IMR-90 (cell line): ENCODE measurements around the gene TCP11. TPM values are rescaled to one million over a fixed set of nuclear protein-coding genes. Genes with fewer than 3 reads are reported as not detected.

ENCODE experiments used
- ATAC-seq: fragments of 200-7000 bp; cut with Tn5 transposase; 2 replicates; pipeline ENCODE4 v1.9.1; 2020; ENCODE audit warnings: low read depth, mild to moderate bottlenecking, moderate library complexity
- BruUV-seq: library from RNA; stranded (reverse); fragments of 400-500 nt; replicated peaks from 2 replicates; lab custom pipeline; 2021; lab: Mats Ljungman, UMichigan
- CTCF ChIA-PET: fragments of 300-600 bp; formaldehyde crosslinking; extraction: SDS; loops from one replicate; lab custom pipeline; 2021; ENCODE audit warnings: antibody characterized with exemption; lab: Yijun Ruan, JAX
- POLR2A ChIA-PET: fragments of 300-600 bp; sonication (Branson Sonifier 250); formaldehyde crosslinking; loops from one replicate; lab custom pipeline; 2022; ENCODE audit warnings: antibody characterized with exemption; ENCODE audit not compliant: unreplicated experiment; lab: Charles Lee
- DNase-seq: peaks from one replicate; pipeline ENCODE4 v3.0.0; 2013
- H2AFZ ChIP-seq: replicated peaks from 2 replicates; pipeline ENCODE3; 2013; ENCODE audit warnings: low read length, mild to moderate bottlenecking; ENCODE audit not compliant: poor library complexity
- H2AK5ac ChIP-seq: 2 replicates; pipeline ENCODE4 v1.6.1; 2013; ENCODE audit warnings: low read depth, low read length, inconsistent platforms
- H2AK9ac ChIP-seq: replicated peaks from 2 replicates; pipeline ENCODE3; 2013; ENCODE audit warnings: mild to moderate bottlenecking, low read depth, low read length, moderate library complexity; ENCODE audit not compliant: poor library complexity
- H2BK120ac ChIP-seq: 2 replicates; pipeline ENCODE4 v1.6.1; 2013; ENCODE audit warnings: low read depth, low read length, inconsistent platforms
- H2BK15ac ChIP-seq: 3 replicates; pipeline ENCODE4 v1.6.1; 2013; ENCODE audit warnings: low read depth, low read length, inconsistent platforms
- H2BK20ac ChIP-seq: 2 replicates; pipeline ENCODE4 v1.6.1; 2013; ENCODE audit warnings: low read depth, mild to moderate bottlenecking, inconsistent platforms, low read length, moderate library complexity
- H2BK5ac ChIP-seq: 2 replicates; pipeline ENCODE4 v1.6.1; 2013; ENCODE audit warnings: mild to moderate bottlenecking, low read depth, low read length, inconsistent platforms; ENCODE audit not compliant: poor library complexity, severe bottlenecking
- H3K14ac ChIP-seq: replicated peaks from 2 replicates; pipeline ENCODE4 v1.6.1; 2013; ENCODE audit warnings: low read depth, low read length, inconsistent platforms
- H3K18ac ChIP-seq: 2 replicates; pipeline ENCODE4 v1.6.1; 2013; ENCODE audit warnings: low read depth, low read length, control low read depth
- H3K23ac ChIP-seq: 2 replicates; pipeline ENCODE4 v1.6.1; 2013; ENCODE audit warnings: low read depth, low read length, inconsistent platforms
- H3K27ac ChIP-seq: 2 replicates; pipeline ENCODE4 v1.5.1; 2013; ENCODE audit warnings: mild to moderate bottlenecking, control low read depth, low read length; ENCODE audit not compliant: insufficient read depth
- H3K27me3 ChIP-seq: 2 replicates; pipeline ENCODE4 v1.6.1; 2013; ENCODE audit warnings: low read length; ENCODE audit not compliant: control insufficient read depth, insufficient read depth
- H3K36me3 ChIP-seq: 2 replicates; pipeline ENCODE4 v1.6.1; 2013; ENCODE audit warnings: low read length, mixed read lengths; ENCODE audit not compliant: control insufficient read depth, insufficient read depth
- H3K4ac ChIP-seq: 2 replicates; pipeline ENCODE4 v1.6.1; 2013; ENCODE audit warnings: low read depth, low read length, inconsistent platforms
- H3K4me1 ChIP-seq: 2 replicates; pipeline ENCODE4 v1.6.1; 2013; ENCODE audit warnings: low read length, mixed read lengths; ENCODE audit not compliant: control insufficient read depth, insufficient read depth
- H3K4me2 ChIP-seq: 2 replicates; pipeline ENCODE4 v1.6.1; 2013; ENCODE audit warnings: low read depth, mild to moderate bottlenecking, control low read depth, low read length, moderate library complexity
- H3K4me3 ChIP-seq: 2 replicates; pipeline ENCODE4 v1.5.1; 2013; ENCODE audit warnings: low read depth, mild to moderate bottlenecking, control low read depth, low read length, moderate library complexity; ENCODE audit not compliant: insufficient read depth
- H3K56ac ChIP-seq: 2 replicates; pipeline ENCODE4 v1.6.1; 2013; ENCODE audit warnings: low read length, inconsistent platforms; ENCODE audit not compliant: insufficient read depth; ENCODE audit errors: extremely low read depth
- H3K79me1 ChIP-seq, 2 experiments: 2 replicates each; pipeline ENCODE4 v1.6.1; 2013; ENCODE audit warnings: low read length in 2 of 2, inconsistent platforms in 1 of 2, low read depth in 1 of 2
- H3K9ac ChIP-seq: 2 replicates; pipeline ENCODE4 v1.6.1; 2013; ENCODE audit warnings: low read depth, low read length, control low read depth
- H3K9me1 ChIP-seq: 2 replicates; pipeline ENCODE4 v1.6.1; 2013; ENCODE audit warnings: low read length, inconsistent platforms; ENCODE audit not compliant: insufficient read depth
- H3K9me3 ChIP-seq: 2 replicates; pipeline ENCODE4 v1.6.1; 2013; ENCODE audit warnings: low read length; ENCODE audit not compliant: control insufficient read depth, insufficient read depth
- H4K20me1 ChIP-seq: 2 replicates; pipeline ENCODE4 v1.6.1; 2013; ENCODE audit warnings: low read length, inconsistent platforms; ENCODE audit not compliant: insufficient read depth
- H4K5ac ChIP-seq: 2 replicates; pipeline ENCODE4 v1.6.1; 2013; ENCODE audit warnings: mild to moderate bottlenecking, low read depth, low read length, control low read depth
- H4K8ac ChIP-seq, 2 experiments: 2 replicates each; pipeline ENCODE4 v1.6.1; 2013; ENCODE audit warnings: low read depth in 2 of 2, low read length in 2 of 2, control low read depth in 1 of 2, inconsistent platforms in 1 of 2
- H4K91ac ChIP-seq: 2 replicates; pipeline ENCODE4 v1.6.1; 2013; ENCODE audit warnings: low read depth, low read length, inconsistent platforms; ENCODE audit not compliant: insufficient read depth
- BHLHE40 ChIP-seq: fragments of 150-350 bp; IDR thresholded peaks from 2 replicates; pipeline ENCODE4 v1.6.1; 2016; ENCODE audit warnings: mild to moderate bottlenecking, low read depth, low read length
- CHD1 ChIP-seq: IDR thresholded peaks from 2 replicates; pipeline ENCODE4 v1.6.1; 2012; ENCODE audit warnings: low read depth, low read length, improper control_type of control experiment
- FOS ChIP-seq: fragments of 150-350 bp; IDR thresholded peaks from 2 replicates; pipeline ENCODE4 v1.6.1; 2016; ENCODE audit warnings: low read depth, low read length
- MAFK ChIP-seq: IDR thresholded peaks from 2 replicates; pipeline ENCODE4 v1.6.1; 2012; ENCODE audit warnings: low read depth, low read length, improper control_type of control experiment
- MAZ ChIP-seq: IDR thresholded peaks from 2 replicates; pipeline ENCODE4 v1.6.1; 2012; ENCODE audit warnings: low read depth, mild to moderate bottlenecking, low read length, improper control_type of control experiment, moderate library complexity, borderline replicate concordance
- MXI1 ChIP-seq: IDR thresholded peaks from 2 replicates; pipeline ENCODE4 v1.6.1; 2012; ENCODE audit warnings: low read depth, mild to moderate bottlenecking, low read length, moderate library complexity, borderline replicate concordance
- NFE2L2 ChIP-seq: fragments of 150-350 bp; IDR thresholded peaks from 2 replicates; pipeline ENCODE4 v1.6.1; 2016; ENCODE audit warnings: low read depth, mild to moderate bottlenecking, low read length
- POLR2A ChIP-seq: IDR thresholded peaks from 2 replicates; pipeline ENCODE4 v1.6.1; 2012; ENCODE audit warnings: mild to moderate bottlenecking, low read depth, low read length
- RAD21 ChIP-seq: IDR thresholded peaks from 2 replicates; pipeline ENCODE4 v1.6.1; 2012; ENCODE audit warnings: low read length, improper control_type of control experiment
- RCOR1 ChIP-seq: IDR thresholded peaks from 2 replicates; pipeline ENCODE4 v1.6.1; 2012; ENCODE audit warnings: mild to moderate bottlenecking, low read length, improper control_type of control experiment; ENCODE audit not compliant: insufficient replicate concordance
- RFX5 ChIP-seq: IDR thresholded peaks from 2 replicates; pipeline ENCODE4 v1.8.0; 2012; ENCODE audit warnings: low read depth, mild to moderate bottlenecking, low read length, moderate library complexity
- SMC3 ChIP-seq: fragments of 150-350 bp; IDR thresholded peaks from 2 replicates; pipeline ENCODE4 v1.6.1; 2016; ENCODE audit warnings: low read depth, mild to moderate bottlenecking, antibody characterized with exemption, low read length, moderate library complexity
- WGBS, 2 experiments: methylation state at CpG; one replicate each; pipeline versions ENCODE4 v1.1.5 to v1.1.7; 2013; ENCODE audit warnings: missing lambda C conversion rate in 2 of 2; ENCODE audit not compliant: insufficient read length in 1 of 2; ENCODE audit errors: extremely low coverage in 2 of 2; 5-methylcytosine and 5-hydroxymethylcytosine counted together
- dilution Hi-C: fragments of 300-500 bp; cut with HindIII; formaldehyde crosslinking; loops from one replicate; pipeline ENCODE4 v1.14.3; 2018; ENCODE audit warnings: low sequenced_read_pairs; ENCODE audit not compliant: unreplicated experiment
- in situ Hi-C: fragments of 300-500 bp; cut with MboI; formaldehyde crosslinking; loops from 3 replicates; pipeline ENCODE4 v1.14.3; 2019; ENCODE audit warnings: low sequenced_read_pairs, inconsistent platforms, mixed read lengths
- intact Hi-C: fragments of 100-400 bp; cut with micrococcal nuclease; formaldehyde crosslinking; loops from 2 replicates; pipeline ENCODE4 v1.10.0; 2022
- polyA plus RNA-seq, 3 experiments: library from polyadenylated mRNA; depleted of rRNA; stranded (reverse); fragments of >200 nt; gene quantifications; 2 replicates each; pipeline ENCODE4 v1.2.3, GENCODE V29; 2012; ENCODE audit warnings: low replicate concordance in 1 of 3
- total RNA-seq: library from RNA; depleted of rRNA; stranded (reverse); fragments of >200 nt; gene quantifications from 2 replicates; pipeline ENCODE4 v1.2.3, GENCODE V29; 2012
- TF ChIP-seq, protein P1 (sequence below): conservative IDR thresholded peaks from 2 replicates; pipeline ENCODE4 v1.5.1; 2012; ENCODE audit warnings: mild to moderate bottlenecking, low read depth, low read length, improper control_type of control experiment
- TF ChIP-seq, protein P2 (sequence below): fragments of 150-350 bp; IDR thresholded peaks from 2 replicates; pipeline ENCODE4 v1.6.1; 2017; ENCODE audit warnings: mild to moderate bottlenecking, antibody characterized with exemption, low read length, low read depth

Gene TCP11
- total and polyA plus RNA-seq, 2 of the 4 experiments (the other 2 are of a cell fraction), result 0.34 to 0.36 TPM

DNA sequence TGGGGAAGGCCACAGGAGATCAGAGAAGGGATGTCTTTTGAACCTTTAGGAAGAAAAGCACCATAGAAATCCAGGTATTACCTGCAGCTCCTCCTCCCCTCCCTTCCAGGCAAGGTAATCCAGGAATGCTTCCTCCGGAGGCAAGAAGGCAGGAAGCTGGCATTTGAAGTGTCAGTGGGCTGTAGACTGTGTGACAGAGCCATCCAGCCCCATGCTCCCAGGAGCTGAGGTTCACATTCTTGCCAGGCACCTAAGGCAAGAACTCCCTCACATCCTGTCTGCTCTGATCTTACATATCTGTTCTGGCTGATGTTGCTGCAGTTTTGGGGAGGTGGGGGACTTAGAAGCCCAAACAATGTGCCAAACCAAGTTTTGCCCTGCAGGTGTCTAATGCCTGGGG is 44.8 kb upstream of the TCP11 start:
- Histone ChIP-seq H4K20me1 (no peaks in the 10 kb centered on the region), H3K36me3 (no peaks in the 10 kb centered on the region), H3K4me1 (peaks cover 21% of the 10 kb centered on the region), H3K27me3 (no peaks in the 10 kb centered on the region), H3K14ac (peak overlapping the region; percentile 73; the same call in 1 of the 2 replicates), H2AK9ac (no peak overlapping the region), H2BK20ac (peak overlapping the region; percentile 34; the same call in 1 of the 2 replicates), H3K79me1 (0 out of 4 replicates have a peak, but pooled peaks cover 0 to 2% of the 10 kb centered on the region in 2 experiments), H2AK5ac (peak overlapping the region; percentile 86), H2BK5ac (peak overlapping the region; percentile 60), H4K5ac (no peak overlapping the region), H3K23ac (no peak overlapping the region), H2BK15ac (peak overlapping the region; percentile 1; the same call in 2 of the 3 replicates), H4K8ac (no peak overlapping the region; a peak in 1 of 4 replicates), H3K9ac (no peak overlapping the region), H2BK120ac (peak overlapping the region; percentile 51), H3K4me2 (no peak overlapping the region), H3K27ac (no peak overlapping the region), H3K4me3 (no peak overlapping the region), H3K18ac (peak overlapping the region; percentile 14; the same call in 1 of the 2 replicates), H4K91ac (peak overlapping the region; percentile 59; the same call in 1 of the 2 replicates), H3K56ac (no peak overlapping the region), H3K4ac (peak overlapping the region; percentile 82), H3K9me1 (peaks cover 10% of the 10 kb centered on the region), H3K9me3 (no peaks in the 10 kb centered on the region), H2AFZ (peak overlapping the region; percentile 5)
- dilution Hi-C loops, result no loop called here
- WGBS, 2 experiments, result no CpG with 5 or more reads among the region's 1 CpG
- TF ChIP-seq MAZ (no peak), NFE2L2 (no peak), RCOR1 (no peak), POLR2A (no peak), RFX5 (no peak), CHD1 (no peak), MAFK (no peak), BHLHE40 (no peak), SMC3 (no peak), FOS (no peak), RAD21 (no peak), MXI1 (no peak)
- TF ChIP-seq, protein P1, sequence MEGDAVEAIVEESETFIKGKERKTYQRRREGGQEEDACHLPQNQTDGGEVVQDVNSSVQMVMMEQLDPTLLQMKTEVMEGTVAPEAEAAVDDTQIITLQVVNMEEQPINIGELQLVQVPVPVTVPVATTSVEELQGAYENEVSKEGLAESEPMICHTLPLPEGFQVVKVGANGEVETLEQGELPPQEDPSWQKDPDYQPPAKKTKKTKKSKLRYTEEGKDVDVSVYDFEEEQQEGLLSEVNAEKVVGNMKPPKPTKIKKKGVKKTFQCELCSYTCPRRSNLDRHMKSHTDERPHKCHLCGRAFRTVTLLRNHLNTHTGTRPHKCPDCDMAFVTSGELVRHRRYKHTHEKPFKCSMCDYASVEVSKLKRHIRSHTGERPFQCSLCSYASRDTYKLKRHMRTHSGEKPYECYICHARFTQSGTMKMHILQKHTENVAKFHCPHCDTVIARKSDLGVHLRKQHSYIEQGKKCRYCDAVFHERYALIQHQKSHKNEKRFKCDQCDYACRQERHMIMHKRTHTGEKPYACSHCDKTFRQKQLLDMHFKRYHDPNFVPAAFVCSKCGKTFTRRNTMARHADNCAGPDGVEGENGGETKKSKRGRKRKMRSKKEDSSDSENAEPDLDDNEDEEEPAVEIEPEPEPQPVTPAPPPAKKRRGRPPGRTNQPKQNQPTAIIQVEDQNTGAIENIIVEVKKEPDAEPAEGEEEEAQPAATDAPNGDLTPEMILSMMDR, result no peak
- TF ChIP-seq, protein P2, sequence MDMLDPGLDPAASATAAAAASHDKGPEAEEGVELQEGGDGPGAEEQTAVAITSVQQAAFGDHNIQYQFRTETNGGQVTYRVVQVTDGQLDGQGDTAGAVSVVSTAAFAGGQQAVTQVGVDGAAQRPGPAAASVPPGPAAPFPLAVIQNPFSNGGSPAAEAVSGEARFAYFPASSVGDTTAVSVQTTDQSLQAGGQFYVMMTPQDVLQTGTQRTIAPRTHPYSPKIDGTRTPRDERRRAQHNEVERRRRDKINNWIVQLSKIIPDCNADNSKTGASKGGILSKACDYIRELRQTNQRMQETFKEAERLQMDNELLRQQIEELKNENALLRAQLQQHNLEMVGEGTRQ, result no peak
- no peak for ATAC-seq
- ChIA-PET POLR2A (no interaction called here), CTCF (interaction anchor here (0.8 kb wide), 1 partner anchor 37 kb away, joined by 3 read pairs; no protein-coding TSS in a partner anchor)
- intact Hi-C loops, result no loop called here
- no TSS peak for BruUV-seq
- DNase-seq, result no peak
- in situ Hi-C loops, result no loop called here
